HG03139 (cell line): ENCODE data around the gene MAPK1.
"Not testable (repeated sequence)": the region's sequence is repeated elsewhere in the genome, so short reads cannot be mapped to it uniquely, and the experiment has no call there.

Source experiments
- ATAC-seq: cut with Tn5 transposase; IDR thresholded peaks from one replicate; pipeline ENCODE4 v1.9.1; 2021; ENCODE audit not compliant: unreplicated experiment

MAPK1 gene

GRCh38 chr22:21823740-21824444, 43.6 kb downstream of the MAPK1 start:
- no peak for ATAC-seq

- no peak for ATAC-seq
These were observed 48.2 kb downstream of the MAPK1 start for GRCh38 chr22:21819183-21819770.

- no peak for ATAC-seq
These were observed 48.8 kb downstream of the MAPK1 start for GRCh38 chr22:21818487-21819182.

GRCh38 chr22:21817497-21817853, 50.0 kb downstream of the MAPK1 start:
- not testable (repeated sequence) for ATAC-seq

- ATAC-seq, result no peak
These were observed 50.5 kb downstream of the MAPK1 start for GRCh38 chr22:21816787-21817496.

GRCh38 chr22:21816472-21816786, 51.0 kb downstream of the MAPK1 start:
- ATAC-seq, result no peak

GRCh38 chr22:21815958-21816357, 51.5 kb downstream of the MAPK1 start:
- ATAC-seq, result no peak

GRCh38 chr22:21815357-21815756, 52.1 kb downstream of the MAPK1 start:
- ATAC-seq, result no peak

- ATAC-seq, result no peak
These were observed 55.5 kb downstream of the MAPK1 start for GRCh38 chr22:21811982-21812381.

GRCh38 chr22:21807544-21808529, 59.6 kb downstream of the MAPK1 start:
- ATAC-seq, result no peak

GRCh38 chr22:21805325-21805724, 62.1 kb downstream of the MAPK1 start:
- not testable (repeated sequence) for ATAC-seq

GRCh38 chr22:21803811-21804249, 63.6 kb downstream of the MAPK1 start:
- ATAC-seq, result no peak

- no peak for ATAC-seq
These were observed 64.8 kb downstream of the MAPK1 start for GRCh38 chr22:21802673-21803072.

- no peak for ATAC-seq
These were observed 65.4 kb downstream of the MAPK1 start for GRCh38 chr22:21802056-21802455.

GRCh38 chr22:21801304-21801644, 66.2 kb downstream of the MAPK1 start:
- not testable (repeated sequence) for ATAC-seq

GRCh38 chr22:21800552-21801303, 66.7 kb downstream of the MAPK1 start:
- ATAC-seq, result no peak

- ATAC-seq, result no peak
These were observed 69.8 kb downstream of the MAPK1 start for GRCh38 chr22:21797444-21798221.

- ATAC-seq, result no peak
These were observed 70.6 kb downstream of the MAPK1 start for GRCh38 chr22:21796863-21797262.

GRCh38 chr22:21796231-21796630, 71.2 kb downstream of the MAPK1 start:
- ATAC-seq, result no peak
